ENCODE data around the gene MT1G.
"Not testable (repeated sequence)": the region's sequence is repeated elsewhere in the genome, so short reads cannot be mapped to it uniquely, and the experiment has no call there.

MT1G gene

DNA sequence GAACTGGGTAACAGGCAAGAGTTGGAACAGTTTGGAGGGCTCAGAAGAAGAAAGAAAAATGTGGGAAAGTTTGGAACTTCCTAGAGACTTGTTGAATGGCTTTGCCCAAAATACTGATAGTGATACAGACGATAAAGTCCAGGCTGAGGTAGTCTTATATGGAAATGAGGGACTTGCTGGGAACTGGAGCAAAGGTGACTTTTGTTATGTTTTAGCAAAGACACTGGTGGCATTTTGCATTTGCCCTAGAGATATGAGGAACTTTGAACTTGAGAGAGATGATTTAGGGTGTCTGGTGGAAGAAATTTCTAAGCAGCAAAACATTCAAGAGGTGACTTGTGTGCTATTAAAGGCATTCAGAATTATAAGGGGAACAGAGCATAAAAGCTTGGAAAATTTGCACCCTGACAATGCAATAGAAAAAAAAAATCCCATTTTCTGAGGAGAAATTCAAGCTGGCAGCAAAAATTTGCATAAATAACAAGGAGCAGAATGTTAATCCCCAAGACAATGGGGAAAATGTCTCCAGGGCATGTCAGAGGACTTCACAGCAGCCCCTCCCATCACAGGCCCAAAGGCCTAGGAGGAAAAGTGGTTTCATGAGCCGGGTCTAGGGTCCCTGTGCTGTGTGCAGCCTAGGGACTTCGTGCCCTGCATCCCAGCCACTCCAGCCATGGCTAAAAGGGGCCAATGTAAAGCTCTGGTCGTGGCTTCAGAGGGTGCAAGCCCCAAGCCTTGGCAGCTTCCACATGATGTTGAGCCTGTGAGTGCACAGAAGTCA is 46.0 kb downstream of the MT1G start:
- not testable (repeated sequence) for DNase-seq (ENCODE audit: extremely low read depth in 1 of 2, low read depth in 1 of 2)

DNA sequence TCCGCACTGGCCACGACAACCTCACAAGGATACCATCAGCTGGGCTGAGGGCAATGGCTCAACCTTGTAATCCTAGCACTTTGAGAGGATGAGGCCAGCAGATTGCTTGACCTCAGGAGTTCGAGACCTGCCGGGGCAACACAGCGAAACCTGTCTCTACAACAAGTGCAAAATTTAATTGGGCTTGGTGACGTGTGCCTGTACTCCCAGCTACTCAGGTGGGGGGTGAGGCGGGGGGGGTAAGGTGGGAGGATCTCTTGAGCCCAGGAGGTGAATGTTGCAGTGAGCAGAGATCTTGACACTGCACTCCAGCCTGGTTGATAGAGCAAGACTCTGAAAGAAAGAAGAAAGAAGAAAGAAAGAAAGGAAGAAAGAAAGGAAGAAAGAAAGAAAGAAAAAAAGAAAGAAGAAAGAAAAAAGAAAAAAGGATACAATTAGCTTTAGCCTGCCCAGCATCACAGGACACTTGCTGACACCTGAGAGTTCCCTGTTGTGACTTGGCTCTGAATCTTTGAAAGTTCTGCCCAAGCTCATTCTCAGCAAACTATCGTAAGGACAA is 47.4 kb downstream of the MT1G start:
- DNase-seq (ENCODE audit: extremely low read depth in 1 of 2, low read depth in 1 of 2), result no peak

DNA sequence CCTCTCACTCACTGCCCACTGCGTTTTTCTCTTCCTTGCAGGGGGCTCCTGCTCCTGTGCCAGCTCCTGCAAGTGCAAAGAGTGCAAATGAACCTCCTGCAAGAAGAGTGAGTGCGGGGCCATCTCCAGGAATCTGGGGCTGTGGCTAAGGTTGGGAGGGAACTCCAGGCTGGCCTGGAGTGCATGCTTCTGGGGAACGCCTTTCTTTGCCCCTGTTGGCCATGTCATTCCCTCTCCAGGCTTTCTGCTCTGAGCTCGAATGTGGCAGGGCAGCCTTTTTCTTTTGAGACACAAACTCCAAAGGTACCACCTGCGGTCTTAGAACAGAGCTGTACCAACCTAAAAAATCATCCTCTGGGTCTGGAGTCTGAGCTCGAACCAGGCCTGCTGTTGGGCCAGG is 49.7 kb downstream of the MT1G start:
- DNase-seq (ENCODE audit: extremely low read depth in 1 of 2, low read depth in 1 of 2), result no peak

DNA sequence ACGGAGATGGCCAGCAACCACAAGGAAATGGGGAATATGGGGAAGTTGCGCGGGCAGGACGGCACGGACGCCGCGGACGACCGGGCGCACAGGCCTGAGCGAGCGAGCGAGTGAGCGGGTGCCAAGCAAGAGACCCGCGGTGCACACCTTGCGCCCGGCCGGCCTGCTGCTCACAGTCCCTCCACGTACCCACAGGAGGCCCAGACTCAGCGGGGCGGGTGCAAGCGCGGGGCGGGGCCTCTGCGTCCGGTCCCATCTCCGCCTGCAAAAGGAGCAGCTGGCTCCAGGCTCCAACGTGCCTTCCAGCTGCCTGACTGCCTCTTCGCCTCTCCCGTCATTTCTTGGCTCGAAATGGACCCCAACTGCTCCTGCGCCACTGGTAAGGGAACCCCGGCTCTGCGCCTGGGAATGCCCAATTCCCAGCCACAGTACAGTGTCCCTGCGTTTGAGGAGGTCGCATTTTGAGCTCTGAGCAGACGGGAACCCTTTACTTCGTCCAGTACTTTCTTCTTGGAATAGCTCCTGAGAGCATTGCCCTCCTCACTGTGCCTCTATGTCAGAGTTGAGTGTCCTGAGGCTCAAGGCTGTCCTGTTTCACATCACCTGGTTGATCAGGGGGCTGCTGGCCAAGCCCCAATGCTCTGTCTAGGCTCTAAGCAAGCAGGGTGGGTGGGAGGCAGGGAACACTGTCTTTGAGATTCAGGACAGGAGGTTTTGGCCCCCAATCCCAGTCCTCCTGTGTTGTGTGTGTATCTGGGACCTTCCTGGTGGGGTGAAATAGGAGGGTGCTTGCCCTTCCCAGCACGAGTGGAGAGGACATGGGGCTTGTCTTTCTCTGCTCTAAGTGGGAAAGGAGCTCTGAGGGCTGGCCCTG is 50.4 kb downstream of the MT1G start:
- no peak for DNase-seq (ENCODE audit: extremely low read depth in 1 of 2, low read depth in 1 of 2)
